SK-N-SH treated with all-trans-retinoic acid at 6 μM for 48 hours (cell line): ENCODE measurements around the gene PIK3C2B.

ENCODE experiments used
- ARNTL ChIP-seq: fragments of 450-650 bp; formaldehyde crosslinking; IDR thresholded peaks from 2 replicates; pipeline ENCODE4 v1.5.0; 2020; ENCODE audit warnings: low read depth, mild to moderate bottlenecking, moderate library complexity, borderline replicate concordance
- CREB5 ChIP-seq: fragments of 250-450 bp; sonication (Bioruptor Pico); IDR thresholded peaks from 2 replicates; pipeline ENCODE4 v1.5.1; 2020; ENCODE audit warnings: low read depth, mild to moderate bottlenecking, moderate library complexity
- CSDC2 ChIP-seq: fragments of 250-450 bp; sonication (Bioruptor Pico); IDR thresholded peaks from 2 replicates; pipeline ENCODE4 v1.5.0; 2020; ENCODE audit warnings: mild to moderate bottlenecking, moderate library complexity
- ESRRG ChIP-seq: fragments of 250-450 bp; sonication (Bioruptor Pico); IDR thresholded peaks from 2 replicates; pipeline ENCODE4 v1.6.1; 2021; ENCODE audit warnings: mild to moderate bottlenecking
- OSR1 ChIP-seq: fragments of 250-450 bp; sonication (Bioruptor Pico); IDR thresholded peaks from 2 replicates; pipeline ENCODE4 v1.8.0; 2022; ENCODE audit warnings: moderate library complexity, mild to moderate bottlenecking, inconsistent platforms
- PPARA ChIP-seq: fragments of 250-450 bp; sonication (Bioruptor Pico); IDR thresholded peaks from 2 replicates; pipeline ENCODE4 v1.5.0; 2020; ENCODE audit warnings: mild to moderate bottlenecking, borderline replicate concordance
- RARB ChIP-seq: fragments of 250-450 bp; sonication (Bioruptor Pico); IDR thresholded peaks from 2 replicates; pipeline ENCODE4 v1.8.0; 2021; ENCODE audit warnings: mild to moderate bottlenecking, moderate library complexity
- ZFP3 ChIP-seq: fragments of 250-450 bp; sonication (Bioruptor Pico); IDR thresholded peaks from 2 replicates; pipeline ENCODE4 v1.5.0; 2020; ENCODE audit warnings: mild to moderate bottlenecking, moderate library complexity
- ZFP30 ChIP-seq: fragments of 450-650 bp; formaldehyde crosslinking; IDR thresholded peaks from 2 replicates; pipeline ENCODE4 v1.5.0; 2022; ENCODE audit warnings: mild to moderate bottlenecking, moderate library complexity
- ZNF70 ChIP-seq: fragments of 450-650 bp; formaldehyde crosslinking; IDR thresholded peaks from 2 replicates; pipeline ENCODE4 v1.5.0; 2020; ENCODE audit warnings: mild to moderate bottlenecking, moderate library complexity
- TF ChIP-seq, protein P1 (sequence below): fragments of 250-450 bp; sonication (Bioruptor Pico); IDR thresholded peaks from 2 replicates; pipeline ENCODE4 v1.5.1; 2021; ENCODE audit warnings: mild to moderate bottlenecking, moderate library complexity
- TF ChIP-seq, protein P2 (sequence below): fragments of 250-450 bp; sonication (Bioruptor Pico); IDR thresholded peaks from 2 replicates; pipeline ENCODE4 v1.8.0; 2020; ENCODE audit warnings: mild to moderate bottlenecking, moderate library complexity, borderline replicate concordance

- no peak for TF ChIP-seq ZFP3 (CRISPR knock-in tag)
- TF ChIP-seq, protein P1, sequence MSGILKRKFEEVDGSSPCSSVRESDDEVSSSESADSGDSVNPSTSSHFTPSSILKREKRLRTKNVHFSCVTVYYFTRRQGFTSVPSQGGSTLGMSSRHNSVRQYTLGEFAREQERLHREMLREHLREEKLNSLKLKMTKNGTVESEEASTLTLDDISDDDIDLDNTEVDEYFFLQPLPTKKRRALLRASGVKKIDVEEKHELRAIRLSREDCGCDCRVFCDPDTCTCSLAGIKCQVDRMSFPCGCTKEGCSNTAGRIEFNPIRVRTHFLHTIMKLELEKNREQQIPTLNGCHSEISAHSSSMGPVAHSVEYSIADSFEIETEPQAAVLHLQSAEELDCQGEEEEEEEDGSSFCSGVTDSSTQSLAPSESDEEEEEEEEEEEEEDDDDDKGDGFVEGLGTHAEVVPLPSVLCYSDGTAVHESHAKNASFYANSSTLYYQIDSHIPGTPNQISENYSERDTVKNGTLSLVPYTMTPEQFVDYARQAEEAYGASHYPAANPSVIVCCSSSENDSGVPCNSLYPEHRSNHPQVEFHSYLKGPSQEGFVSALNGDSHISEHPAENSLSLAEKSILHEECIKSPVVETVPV (CRISPR knock-in tag), result no peak
- TF ChIP-seq PPARA (CRISPR knock-in tag), result no peak
- no peak for TF ChIP-seq RARB (CRISPR knock-in tag)
- no peak for TF ChIP-seq ARNTL (CRISPR knock-in tag)
- TF ChIP-seq ZFP30 (CRISPR knock-in tag), result no peak
- TF ChIP-seq, protein P2, sequence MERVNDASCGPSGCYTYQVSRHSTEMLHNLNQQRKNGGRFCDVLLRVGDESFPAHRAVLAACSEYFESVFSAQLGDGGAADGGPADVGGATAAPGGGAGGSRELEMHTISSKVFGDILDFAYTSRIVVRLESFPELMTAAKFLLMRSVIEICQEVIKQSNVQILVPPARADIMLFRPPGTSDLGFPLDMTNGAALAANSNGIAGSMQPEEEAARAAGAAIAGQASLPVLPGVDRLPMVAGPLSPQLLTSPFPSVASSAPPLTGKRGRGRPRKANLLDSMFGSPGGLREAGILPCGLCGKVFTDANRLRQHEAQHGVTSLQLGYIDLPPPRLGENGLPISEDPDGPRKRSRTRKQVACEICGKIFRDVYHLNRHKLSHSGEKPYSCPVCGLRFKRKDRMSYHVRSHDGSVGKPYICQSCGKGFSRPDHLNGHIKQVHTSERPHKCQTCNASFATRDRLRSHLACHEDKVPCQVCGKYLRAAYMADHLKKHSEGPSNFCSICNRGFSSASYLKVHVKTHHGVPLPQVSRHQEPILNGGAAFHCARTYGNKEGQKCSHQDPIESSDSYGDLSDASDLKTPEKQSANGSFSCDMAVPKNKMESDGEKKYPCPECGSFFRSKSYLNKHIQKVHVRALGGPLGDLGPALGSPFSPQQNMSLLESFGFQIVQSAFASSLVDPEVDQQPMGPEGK (CRISPR knock-in tag), result no peak
- TF ChIP-seq CSDC2 (CRISPR knock-in tag), result no peak
- TF ChIP-seq CREB5, result no peak
- TF ChIP-seq OSR1 (CRISPR knock-in tag), result no peak
- TF ChIP-seq ZNF70 (CRISPR knock-in tag), result no peak
- no peak for TF ChIP-seq ESRRG (CRISPR knock-in tag)
Observed at GRCh38 chr1:204514828-204515227, 20.2 kb upstream of the PIK3C2B start.
